Neutrophil (primary cell): ENCODE data around the gene SNX5.

Experiments used
- H3K27ac ChIP-seq: fragments of 200-600 bp; sonication (generic); 2 replicates; pipeline ENCODE4 v1.5.1; 2016; ENCODE audit warnings: mild to moderate bottlenecking, moderate library complexity
- H3K27me3 ChIP-seq: fragments of 200-600 bp; sonication (generic); 2 replicates; pipeline ENCODE4 v1.6.0; 2016; ENCODE audit warnings: mild to moderate bottlenecking
- H3K36me3 ChIP-seq: fragments of 200-600 bp; sonication (generic); 2 replicates; pipeline ENCODE4 v1.5.1; 2017
- H3K4me1 ChIP-seq, 2 experiments: fragments of 200-600 bp in 1 of 2; sonication (generic) in 1 of 2; 1 replicate in 1 of 2; 2 replicates in 1 of 2; pipeline versions ENCODE4 v1.5.1 to v1.6.1; 2013 to 2016; ENCODE audit warnings: low read depth in 1 of 2, low read length in 1 of 2, mild to moderate bottlenecking in 1 of 2, moderate library complexity in 1 of 2; ENCODE audit not compliant: control insufficient read depth in 1 of 2, insufficient read depth in 1 of 2
- H3K4me3 ChIP-seq, 2 experiments: fragments of 200-600 bp in 1 of 2; sonication (generic) in 1 of 2; 1 replicate in 1 of 2; 2 replicates in 1 of 2; pipeline ENCODE4 v1.5.1; 2013 to 2016; ENCODE audit warnings: low read depth in 1 of 2, low read length in 1 of 2, mild to moderate bottlenecking in 1 of 2, moderate library complexity in 1 of 2
- H3K9me3 ChIP-seq: fragments of 200-600 bp; sonication (generic); 2 replicates; pipeline ENCODE4 v1.5.1; 2016
- CTCF ChIP-seq: fragments of 200-600 bp; sonication (generic); IDR thresholded peaks from 2 replicates; pipeline ENCODE4 v1.5.1; 2016; ENCODE audit warnings: antibody characterized with exemption

SNX5 gene

GRCh38 chr20:17972121-17972520 is 3.5 kb upstream of the SNX5 start:
- H3K27ac ChIP-seq, result peak overlapping the region; percentile 96
- no peak for TF ChIP-seq CTCF

GRCh38 chr20:17971300-17972013 is 2.9 kb upstream of the SNX5 start:
- no peaks in the 10 kb centered on the region for H3K27me3 ChIP-seq
- no peak for TF ChIP-seq CTCF
- H3K4me3 ChIP-seq, result peak overlapping the region; percentile 4 to 97
- H3K4me1 ChIP-seq, result peaks cover 58 to 62% of the 10 kb centered on the region in 2 experiments
- H3K27ac ChIP-seq, result peak overlapping the region; percentile 96
- H3K36me3 ChIP-seq, result peaks cover 10% of the 10 kb centered on the region
- no peaks in the 10 kb centered on the region for H3K9me3 ChIP-seq

More at GRCh38 chr20:17972121-17972520, 3.5 kb upstream of the SNX5 start:
- Histone ChIP-seq H3K27me3 (no peaks in the 10 kb centered on the region), H3K4me3 (no peak overlapping the region), H3K4me1 (peaks cover 52 to 55% of the 10 kb centered on the region in 2 experiments), H3K9me3 (no peaks in the 10 kb centered on the region), H3K36me3 (peaks cover 17% of the 10 kb centered on the region)

- peak; percentile 15 for TF ChIP-seq CTCF
- Histone ChIP-seq H3K36me3 (no peaks in the 10 kb centered on the region), H3K4me1 (peaks cover 72 to 77% of the 10 kb centered on the region in 2 experiments), H3K9me3 (no peaks in the 10 kb centered on the region), H3K27ac (peak overlapping the region; percentile 96), H3K4me3 (peak overlapping the region; percentile 80 to 97), H3K27me3 (no peaks in the 10 kb centered on the region)
Measured at GRCh38 chr20:17969884-17970409, 1.4 kb upstream of the SNX5 start.

GRCh38 chr20:17969278-17969883 is 787 bp upstream of the SNX5 start:
- Histone ChIP-seq H3K4me1 (peaks cover 78 to 82% of the 10 kb centered on the region in 2 experiments), H3K9me3 (no peaks in the 10 kb centered on the region), H3K27me3 (no peaks in the 10 kb centered on the region), H3K36me3 (no peaks in the 10 kb centered on the region), H3K27ac (peak overlapping the region; percentile 96), H3K4me3 (peak overlapping the region; percentile 80 to 97)
- no peak for TF ChIP-seq CTCF

- no peak for TF ChIP-seq CTCF
- Histone ChIP-seq H3K4me3 (peak overlapping the region; percentile 80 to 97), H3K27me3 (no peaks in the 10 kb centered on the region), H3K27ac (peak overlapping the region; percentile 96), H3K9me3 (no peaks in the 10 kb centered on the region), H3K4me1 (peaks cover 71 to 80% of the 10 kb centered on the region in 2 experiments), H3K36me3 (no peaks in the 10 kb centered on the region)
Measured at GRCh38 chr20:17967521-17968365, 851 bp downstream of the SNX5 start.
